Anterior cingulate cortex (tissue), 58 donors: ENCODE data around the gene HECTD3.
"Not testable (repeated sequence)": the region's sequence is repeated elsewhere in the genome, so short reads cannot be mapped to it uniquely, and the experiment has no call there.

Source experiments
- DNase-seq, 58 donors: peaks; one replicate each; lab custom pipeline; 2025; lab: John Stamatoyannopoulos, UW

The HECTD3 gene

DNA sequence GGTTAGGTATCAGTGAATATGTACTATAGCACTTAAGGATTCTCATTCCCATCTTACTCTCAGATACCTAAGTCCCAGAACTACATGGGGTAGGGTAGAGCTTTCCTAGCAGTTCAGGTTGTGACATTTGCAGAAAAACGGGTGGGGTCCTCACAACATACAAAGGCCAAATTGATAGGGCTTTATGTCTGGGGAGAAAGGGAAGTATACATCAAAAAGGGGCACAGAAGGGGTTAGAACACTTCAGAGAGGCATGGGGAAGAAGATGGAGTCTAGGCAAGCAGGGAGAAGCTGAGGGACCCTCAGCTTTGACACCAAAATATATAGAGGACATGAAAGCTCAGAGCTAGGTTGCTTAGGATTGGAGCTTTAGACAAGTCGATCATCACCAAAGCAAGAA lies 4.6 kb upstream of the HECTD3 start:
- DNase-seq = no peak

DNA sequence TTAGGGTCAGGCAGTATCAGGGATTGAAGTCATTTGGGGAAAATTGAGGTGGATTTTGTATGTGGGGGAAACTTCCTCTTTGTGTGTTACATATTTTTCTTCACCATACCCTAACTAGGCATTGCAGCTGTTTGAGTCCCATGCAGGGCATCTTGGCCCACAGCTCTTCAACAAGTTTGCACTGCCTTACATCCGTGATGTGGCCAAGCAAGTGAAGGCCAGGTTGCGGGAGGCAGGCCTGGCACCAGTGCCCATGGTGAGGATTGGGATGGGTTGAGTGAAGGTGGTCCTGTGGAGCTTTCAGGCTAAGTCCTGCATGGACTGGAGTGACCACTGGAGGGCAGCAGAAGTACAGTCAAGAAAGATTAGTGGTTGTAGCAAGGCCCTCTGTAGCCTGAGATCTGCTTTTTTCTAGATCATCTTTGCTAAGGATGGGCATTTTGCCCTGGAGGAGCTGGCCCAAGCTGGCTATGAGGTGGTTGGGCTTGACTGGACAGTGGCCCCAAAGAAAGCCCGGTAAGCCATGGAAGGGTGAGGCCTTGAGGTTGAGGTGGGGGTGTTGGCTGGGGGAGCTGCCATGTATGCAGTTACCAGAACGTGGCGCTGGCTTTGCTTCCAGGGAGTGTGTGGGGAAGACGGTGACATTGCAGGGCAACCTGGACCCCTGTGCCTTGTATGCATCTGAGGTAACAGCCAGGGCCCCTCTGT lies 3.4 kb upstream of the HECTD3 start:
- peak in 56 of 58 donors; percentile 14 to 88 (median 69) for DNase-seq

DNA sequence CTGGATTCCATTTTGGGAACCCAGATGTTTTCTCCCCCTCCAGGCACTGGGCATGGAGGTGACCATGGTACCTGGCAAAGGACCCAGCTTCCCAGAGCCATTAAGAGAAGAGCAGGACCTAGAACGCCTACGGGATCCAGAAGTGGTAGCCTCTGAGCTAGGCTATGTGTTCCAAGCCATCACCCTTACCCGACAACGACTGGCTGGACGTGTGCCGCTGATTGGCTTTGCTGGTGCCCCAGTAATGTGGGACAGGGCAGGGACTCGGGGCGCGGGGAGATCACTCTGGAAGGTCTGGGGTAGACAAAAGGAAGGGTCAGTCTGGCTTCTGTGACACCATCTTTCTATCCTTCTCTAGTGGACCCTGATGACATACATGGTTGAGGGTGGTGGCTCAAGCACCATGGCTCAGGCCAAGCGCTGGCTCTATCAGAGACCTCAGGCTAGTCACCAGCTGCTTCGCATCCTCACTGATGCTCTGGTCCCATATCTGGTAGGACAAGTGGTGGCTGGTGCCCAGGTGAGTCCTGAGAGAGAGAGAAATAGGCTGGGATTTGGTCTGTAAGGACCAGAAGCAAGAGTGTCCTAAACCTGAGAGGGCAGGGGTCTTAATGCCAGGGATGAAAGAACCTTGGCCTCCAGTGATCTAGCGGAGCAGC lies 2.6 kb upstream of the HECTD3 start:
- no peak for DNase-seq

DNA sequence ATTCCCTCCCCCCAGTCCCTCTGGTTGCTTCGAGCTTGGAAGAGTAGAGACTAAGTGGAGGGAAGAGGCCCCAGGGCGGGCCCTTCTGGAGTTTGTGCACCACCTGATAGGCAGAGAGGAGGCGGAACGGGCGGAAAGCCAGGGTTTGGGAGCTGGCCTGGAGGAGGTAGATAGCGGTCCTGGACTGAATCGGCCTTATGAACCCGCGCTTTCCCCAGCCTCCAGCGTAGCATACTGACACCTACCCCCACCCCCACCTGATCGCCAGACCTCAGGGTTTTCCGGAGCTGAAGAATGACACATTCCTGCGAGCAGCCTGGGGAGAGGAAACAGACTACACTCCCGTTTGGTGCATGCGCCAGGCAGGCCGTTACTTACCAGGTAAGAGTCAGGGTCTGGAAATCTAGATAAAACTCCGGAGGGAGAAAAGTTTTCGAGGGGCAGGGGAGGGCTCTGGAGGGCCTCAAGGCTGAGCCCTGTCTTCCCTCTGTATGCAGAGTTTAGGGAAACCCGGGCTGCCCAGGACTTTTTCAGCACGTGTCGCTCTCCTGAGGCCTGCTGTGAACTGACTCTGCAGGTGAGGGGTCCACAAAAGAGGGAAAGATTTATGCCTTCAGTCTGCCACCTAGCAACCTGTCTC lies 1.6 kb upstream of the HECTD3 start:
- peak in 34 of 58 donors; percentile 10 to 65 (median 30) for DNase-seq

DNA sequence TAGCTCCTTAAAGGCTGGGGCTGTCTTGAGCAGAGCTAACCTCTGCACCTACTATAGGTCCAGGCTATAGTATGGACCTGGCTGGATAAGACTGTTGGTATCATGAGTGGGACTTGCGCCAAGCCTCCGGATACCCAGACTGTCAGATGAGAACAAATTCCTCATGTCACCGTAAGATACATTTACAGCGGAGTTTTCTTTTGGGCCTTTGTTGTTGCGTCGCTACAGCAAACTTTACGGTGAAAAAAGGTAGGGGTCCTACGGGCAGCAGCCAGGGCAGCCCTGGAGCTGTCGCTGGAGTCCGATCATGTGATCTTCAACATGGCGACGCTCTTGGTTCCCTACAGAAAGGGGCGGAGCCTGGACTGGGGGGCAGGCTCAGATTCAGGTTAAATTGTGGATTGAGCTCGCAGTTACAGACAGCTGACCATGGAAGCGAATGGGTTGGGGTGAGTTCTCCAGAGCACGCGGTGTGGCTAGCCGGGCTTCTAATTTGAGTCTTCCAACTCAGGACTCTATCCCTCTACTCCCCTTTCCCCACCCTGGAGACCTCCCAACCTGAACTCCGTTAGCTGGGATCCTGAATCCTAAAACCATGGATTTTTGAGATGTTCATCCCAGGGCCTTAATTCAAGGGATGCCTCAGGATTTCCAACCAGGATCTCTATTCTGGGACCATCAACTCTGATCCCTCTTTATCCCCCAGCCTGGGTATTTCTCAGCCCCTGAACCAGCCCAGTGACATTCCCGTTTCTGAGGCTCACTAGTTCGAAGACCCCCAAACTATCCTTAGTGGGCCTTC lies 914 bp upstream of the HECTD3 start, which contains the start of gene UROD:
TSS of gene UROD (plus strand) at position 418 of the 802 bp plus-strand sequence. CDS start at position 430, 12 bp downstream.
- DNase-seq = peak; percentile 15 to 93 (median 85)

DNA sequence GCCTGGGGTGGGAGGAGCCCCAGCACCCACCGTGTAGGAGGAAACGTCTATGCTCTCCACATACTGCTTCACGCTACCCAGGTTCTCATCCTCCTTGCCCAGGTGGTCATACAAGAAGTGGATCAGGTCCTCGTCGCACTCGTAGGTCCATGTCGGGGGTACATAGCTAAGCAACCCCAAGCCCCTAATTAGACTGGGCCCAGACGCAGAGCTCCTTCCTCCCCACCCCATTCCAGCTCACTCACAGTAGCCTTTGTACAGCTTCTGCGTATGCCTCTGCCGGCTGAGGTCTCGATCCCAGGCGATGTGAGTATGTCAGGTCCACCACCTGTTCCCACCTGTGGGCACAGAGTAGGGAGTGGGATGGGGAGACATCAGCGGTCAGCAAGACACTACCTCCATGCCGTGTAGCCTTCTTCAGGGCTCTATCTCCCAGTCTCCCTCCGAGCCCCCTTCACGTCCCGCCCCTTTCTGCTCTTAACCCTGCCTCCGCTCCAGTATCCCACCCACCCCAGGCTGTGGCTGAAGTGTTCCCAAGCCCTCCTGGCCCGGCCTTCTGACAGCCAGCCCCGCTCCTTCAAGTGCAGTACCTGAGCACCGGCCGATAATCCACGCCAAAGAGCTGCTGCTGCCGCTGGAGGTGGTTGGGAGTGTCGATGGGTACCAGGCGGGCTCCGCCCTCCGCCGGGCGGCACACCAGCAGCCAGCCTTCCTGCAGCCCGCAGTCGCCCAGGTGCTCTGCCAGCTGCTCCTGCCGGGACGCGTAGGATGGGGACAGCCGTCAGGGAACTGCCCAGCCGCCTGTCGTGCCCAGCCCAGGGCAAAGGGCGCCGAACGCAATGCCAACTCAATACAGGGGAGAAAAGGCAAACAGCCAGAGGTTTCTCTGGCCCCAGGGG lies 919 bp downstream of the HECTD3 start:
- peak in 2 of 58 donors; percentile 5 to 28 for DNase-seq

DNA sequence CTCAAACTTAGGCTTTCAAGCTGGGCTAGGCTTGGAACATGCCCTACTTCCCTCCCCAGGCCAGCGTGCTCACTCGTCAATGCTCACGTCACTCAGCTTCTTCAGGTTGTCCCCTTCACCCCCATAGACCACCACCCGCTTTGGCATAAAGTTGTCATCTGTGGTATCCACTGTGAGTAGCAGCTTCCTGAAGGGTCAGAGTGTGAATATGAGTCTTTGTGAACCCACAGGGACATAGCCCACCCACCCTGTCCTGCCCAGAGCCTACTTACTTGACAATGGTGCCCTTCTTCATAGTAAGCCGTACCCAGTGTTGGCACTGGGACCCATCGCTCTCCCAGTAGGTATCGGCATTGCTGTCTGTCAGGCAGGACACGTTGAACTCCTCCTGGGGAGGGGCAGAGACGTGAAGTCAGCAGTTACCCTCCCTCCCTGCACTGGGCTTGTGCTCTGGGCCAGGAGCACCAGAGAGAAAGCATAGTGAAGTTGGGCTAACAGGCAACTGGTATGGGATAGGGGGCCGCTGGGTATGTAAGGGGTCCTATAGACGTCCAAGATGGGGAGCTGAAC lies 1.7 kb downstream of the HECTD3 start:
- no peak for DNase-seq

DNA sequence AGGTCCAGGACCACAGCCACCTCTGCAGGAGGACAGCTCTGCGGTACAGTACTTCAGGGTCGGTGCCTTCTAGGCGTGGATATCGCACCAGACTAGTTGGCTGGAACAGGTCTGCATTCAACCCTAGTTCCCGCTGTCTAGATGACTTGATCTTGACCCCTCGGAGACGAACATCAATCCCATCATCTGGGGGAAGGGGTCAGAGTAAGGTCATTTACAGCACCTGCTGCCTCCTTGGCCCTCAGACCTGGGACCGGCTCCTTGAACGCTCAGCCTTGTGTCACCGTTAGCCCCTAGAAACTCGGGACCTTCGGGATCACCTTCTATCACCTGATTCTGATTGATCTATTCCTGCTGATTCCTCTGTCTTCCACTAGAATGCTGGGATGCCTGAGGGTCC lies 2.6 kb downstream of the HECTD3 start:
- no peak for DNase-seq

DNA sequence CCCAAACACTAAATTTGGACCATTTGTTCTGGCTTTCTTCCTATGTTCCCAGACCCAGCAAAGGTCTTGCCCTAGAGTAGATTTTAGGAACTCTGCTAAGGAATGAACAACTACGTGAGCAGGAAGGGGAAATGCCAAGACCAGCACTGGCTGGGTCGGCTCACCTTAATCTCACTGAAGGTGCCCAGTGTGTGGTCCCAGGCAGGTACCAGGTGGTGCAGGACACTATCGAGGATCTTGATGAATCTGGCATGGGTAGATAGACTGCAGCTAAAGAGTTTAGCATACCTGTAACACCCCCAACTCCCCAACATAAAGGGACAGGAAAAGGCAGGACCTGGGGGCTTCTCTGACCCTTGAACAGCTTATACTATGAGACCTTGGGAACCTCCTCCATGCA lies 3.0 kb downstream of the HECTD3 start:
- no peak for DNase-seq

DNA sequence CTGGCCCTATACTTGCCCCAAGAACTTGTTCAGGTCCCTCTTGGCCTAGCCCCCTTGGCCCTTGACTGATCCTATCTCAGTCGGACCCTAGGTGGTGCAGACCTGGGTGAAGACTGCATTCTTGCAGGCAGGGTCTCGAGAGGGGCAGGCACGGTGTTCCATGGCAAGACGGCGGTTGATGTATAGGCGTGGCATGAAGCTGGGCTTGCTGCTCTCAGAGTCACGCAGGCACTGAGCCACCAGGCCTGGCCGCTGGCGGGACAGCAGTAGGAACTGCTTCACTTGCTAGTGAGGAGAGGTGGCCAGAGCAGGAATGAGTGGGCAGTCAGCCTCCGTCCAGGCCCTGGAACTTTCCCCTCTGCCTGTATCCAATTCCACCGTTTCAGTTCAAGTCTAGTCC lies 3.8 kb downstream of the HECTD3 start:
- DNase-seq = no peak

DNA sequence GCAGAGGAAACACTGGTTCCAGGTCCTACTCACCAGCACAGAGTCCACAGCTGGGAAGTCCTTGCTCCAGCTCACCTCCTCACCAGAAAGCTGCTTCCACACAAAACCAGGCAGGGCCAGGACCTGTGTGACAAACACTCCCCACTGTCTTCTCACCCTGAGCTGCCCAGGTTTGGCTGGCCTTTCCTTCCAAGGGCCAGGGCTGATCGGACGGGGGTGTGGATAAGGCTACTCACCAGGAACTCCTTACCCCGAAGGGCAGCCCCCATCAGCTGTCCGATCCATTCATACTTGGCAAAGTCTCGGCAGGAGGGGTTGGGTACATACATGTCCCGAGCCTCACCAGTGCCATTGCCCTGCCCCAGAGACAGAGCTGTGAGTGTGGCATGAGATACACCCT lies 5.4 kb downstream of the HECTD3 start:
- DNase-seq = no peak

DNA sequence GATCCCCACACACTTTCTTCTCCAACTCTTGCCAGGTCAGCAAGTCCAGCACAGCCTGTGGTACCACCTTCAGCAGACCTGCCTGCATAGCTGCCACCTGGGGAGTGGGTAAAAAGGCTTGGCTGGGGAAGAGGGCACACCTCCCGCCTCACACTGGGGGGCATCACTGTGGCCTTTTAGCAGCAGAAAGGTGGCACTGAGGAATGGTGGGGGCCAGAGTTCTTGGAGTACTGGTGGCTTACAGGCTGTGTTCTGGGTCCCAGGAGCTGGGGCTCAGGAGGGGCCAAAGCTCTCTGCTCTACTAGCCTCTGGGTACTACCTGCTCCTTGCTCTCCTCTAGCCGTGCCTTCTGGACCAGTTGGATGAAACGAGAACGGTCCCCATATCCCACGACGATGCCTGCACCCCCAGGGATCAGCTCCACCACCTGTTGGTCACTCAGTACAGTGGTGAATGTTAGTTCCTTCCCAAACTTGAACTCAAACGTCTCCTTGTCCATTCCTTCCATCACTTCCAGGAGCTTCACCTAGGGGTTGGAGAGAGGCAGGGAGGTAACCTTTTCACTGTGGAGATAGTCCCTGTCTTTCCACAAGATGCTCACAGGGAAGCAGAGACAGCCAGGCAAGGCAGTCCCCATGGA lies 6.7 kb downstream of the HECTD3 start:
- no peak for DNase-seq

DNA sequence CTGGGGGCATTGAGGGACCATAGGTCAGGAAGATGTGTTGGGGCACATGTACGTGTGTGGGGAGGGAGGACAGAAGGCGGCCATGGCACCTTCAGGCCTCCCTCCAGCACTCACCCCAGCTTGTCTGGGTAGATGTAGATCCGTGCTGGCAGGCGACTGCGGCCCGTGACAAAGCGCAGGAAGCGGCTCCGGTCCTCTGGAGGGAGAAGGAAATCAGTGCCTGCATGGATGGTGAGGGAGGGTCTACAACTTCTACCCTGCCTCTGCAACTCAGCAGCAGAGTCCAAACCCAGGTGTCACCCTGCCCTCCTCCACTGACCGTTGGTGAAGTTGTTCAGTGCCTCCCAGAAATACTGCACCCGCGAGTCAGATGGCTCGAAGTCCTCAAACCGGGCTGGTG lies 7.4 kb downstream of the HECTD3 start:
- no peak for DNase-seq

DNA sequence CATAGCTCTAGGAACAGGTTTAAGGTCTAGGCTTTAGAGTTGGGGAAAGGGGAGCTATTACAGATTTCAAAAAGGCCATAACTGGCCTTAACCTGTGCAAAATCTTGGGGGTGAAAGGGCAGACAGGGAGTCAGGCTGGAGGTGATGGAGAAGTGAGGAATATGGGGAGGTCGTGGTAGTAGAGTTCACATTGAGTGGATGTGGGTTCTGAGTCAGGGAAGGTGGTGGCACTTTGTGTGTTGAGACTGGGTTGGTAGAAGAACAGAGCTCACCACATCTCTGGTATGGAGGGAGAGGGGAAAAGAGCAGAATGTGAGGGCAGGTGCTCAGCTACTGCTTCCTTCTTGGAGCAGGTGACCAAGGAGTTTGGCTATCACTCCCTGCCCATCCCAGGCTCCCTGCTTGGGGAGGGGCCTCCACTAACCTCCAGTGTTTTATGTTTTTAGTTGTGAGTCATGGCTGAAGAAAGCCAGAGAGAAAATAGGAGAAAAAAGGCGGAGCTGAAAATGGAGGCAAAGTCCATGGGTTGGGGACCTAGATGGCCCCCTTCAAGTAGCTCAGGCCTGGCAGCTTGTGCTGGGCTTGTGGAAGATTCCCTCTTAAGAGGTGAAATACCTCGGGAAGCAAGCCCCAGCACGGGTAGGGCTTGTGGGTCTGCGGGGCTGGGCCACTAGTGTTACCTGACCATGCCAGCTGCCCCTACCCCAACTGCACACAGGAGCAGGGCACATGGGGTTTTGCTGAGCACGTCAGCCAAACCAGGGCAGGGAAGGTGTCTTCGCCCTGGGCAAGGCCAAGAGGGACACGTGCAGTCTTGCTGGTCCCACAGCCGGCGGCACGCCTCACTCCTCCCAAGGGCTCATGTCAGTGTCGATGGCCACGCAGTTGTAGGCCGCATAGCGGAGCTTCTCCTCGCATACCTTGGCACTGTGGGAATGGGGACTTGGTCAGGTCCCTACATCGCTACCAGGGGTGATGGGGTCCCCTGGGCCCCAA lies 8.2 kb downstream of the HECTD3 start:
- no peak for DNase-seq

DNA sequence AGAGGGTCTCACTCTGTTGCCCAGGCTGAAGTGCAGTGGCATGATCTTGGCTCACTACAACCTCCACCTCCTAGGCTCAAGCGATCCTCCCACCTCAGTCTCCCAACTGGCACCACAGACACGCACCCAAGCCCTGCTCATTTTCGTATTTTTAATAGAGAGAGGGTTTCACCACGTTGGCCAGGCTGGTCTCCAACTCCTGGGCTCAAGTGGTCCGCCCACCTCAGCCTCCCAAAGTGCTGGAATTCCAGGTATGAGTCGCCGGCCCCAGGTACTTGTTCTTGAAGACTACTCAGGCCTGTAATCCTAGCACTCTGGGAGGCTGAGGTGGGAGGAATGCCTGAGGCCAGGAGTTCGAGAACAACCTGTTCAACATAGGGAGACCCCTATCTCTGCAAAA lies 9.5 kb downstream of the HECTD3 start:
- DNase-seq = not testable (repeated sequence)

DNA sequence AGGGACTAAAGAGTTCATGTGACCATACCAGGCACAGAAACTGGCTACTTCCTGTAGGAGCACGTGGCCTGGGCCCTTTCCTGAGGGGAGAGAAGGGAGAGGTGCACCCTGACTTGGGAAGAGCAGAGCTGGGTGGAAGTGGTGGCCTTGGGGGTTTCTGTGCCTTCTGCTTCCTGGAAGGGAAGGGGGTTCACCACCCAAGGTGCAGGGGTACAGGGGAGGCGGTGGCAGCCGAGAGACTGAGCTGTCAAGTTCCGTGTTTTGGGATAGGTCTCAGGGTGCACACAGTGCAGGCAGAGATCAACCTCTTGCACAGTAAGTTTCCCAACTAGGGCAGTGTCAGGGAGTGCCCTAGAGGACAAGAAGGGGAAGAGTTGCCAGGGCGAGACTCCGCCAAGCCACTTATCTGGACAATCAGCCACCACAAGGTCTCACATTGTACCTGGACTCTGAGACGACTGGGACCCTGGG lies 10.1 kb downstream of the HECTD3 start:
- peak in 1 of 58 donors; percentile 7 for DNase-seq

DNA sequence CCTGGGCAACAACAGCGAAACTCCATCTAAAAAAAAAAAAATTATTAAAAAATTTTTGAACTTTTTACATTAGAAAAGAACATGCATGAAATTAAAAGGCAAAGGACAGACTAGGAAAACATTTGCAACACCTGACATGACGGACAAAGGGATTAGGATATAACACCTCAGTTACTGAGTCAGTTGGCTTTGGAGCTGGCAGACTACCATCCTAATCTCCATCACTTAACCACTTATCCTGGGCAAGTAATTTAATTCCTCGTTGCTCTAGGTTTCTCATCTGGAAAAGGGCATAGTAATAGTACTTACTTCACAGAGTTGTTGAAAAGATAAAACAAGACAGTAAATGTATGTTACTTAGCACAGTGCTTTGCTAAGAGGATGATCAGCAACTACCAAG lies 11.9 kb downstream of the HECTD3 start:
- no peak for DNase-seq
